Measurements from ENCODE around the gene SMAP1. TPM values are rescaled to one million over a fixed set of nuclear protein-coding genes. Genes with fewer than 3 reads are reported as not detected.
A peak's percentile ranks its signal among the peaks of the same experiment; 100 is the strongest.

SMAP1 gene
- total RNA-seq, 3 donors from 2014 or later: 21.1 to 23.2 (median 22.6) TPM

DNA sequence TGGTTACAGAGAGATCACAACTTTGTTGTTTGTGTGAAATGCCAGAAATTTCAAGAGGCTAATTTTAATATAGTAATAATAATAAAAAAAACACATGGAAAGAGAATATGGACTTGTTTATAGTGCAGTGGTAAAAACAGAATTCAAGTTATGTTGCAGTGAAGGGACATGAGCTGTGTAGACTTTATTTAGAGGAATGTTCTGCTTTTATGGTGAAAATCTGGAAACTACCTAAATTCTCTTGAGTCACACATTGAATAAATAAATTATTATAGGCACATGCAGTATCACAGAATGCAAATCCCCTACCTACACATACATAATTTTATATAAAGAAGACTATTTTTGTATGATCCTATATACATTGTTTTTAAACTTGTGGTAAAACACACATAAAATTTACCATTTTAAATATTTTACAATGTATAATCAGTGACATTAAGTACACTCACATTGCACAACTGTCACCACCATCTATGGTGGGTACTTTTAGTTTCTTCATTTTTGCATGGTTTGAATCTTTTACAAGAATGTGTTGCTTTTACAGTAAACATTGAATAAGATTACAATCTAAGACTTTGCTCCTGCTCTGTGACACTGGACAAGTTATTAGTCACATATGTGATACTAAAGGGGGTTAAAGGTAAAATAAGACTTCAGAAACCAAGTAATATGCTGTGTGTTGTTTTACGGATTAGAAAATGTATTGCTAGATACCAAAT is 181.8 kb downstream of the SMAP1 start:
- Mint-ChIP-seq H3K36me3 (ENCODE audit: insufficient read depth) (peaks cover 14% of the 10 kb centered on the region), H3K4me1 (ENCODE audit: low read depth) (peaks cover 10% of the 10 kb centered on the region), H3K4me3 (no peak overlapping the region), H3K9me3 (no peaks in the 10 kb centered on the region), H3K27me3 (ENCODE audit: low read depth) (no peaks in the 10 kb centered on the region)
- DNase-seq: no peak
- ATAC-seq: no peak

DNA sequence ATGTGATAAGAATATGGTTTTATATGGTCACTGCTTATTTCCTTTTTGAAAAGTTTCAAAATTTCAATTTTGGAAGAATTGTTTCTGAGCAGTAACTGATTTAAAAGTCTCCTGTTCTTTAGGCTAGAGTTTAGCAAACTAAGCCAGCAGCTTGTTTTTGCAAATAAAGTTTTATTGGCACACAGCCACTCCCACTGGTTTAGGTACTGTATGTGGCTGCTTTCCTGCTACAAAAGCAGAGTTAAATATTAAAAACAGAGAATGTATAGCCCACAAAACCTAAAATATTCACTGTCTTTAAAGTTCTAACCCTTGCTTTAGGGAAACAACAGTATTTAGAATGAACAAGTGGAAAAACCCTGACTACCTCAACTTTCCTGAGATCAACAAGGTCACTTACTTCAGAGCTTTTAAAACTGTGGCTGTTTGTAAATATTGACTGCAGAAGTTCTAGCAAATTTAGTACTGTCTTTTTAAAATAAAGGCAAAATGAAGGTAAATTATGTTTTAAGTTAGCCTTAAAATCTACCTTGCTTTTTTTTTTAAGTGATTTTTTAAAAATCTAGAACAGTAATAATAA is 185.1 kb downstream of the SMAP1 start:
- no peak for ATAC-seq
- peaks cover 10% of the 10 kb centered on the region for H3K36me3 Mint-ChIP-seq (ENCODE audit: insufficient read depth)
- DNase-seq: no peak
- H3K9me3 Mint-ChIP-seq: no peaks in the 10 kb centered on the region
- peaks cover 7% of the 10 kb centered on the region for H3K4me1 Mint-ChIP-seq (ENCODE audit: low read depth)
- H3K27me3 Mint-ChIP-seq (ENCODE audit: low read depth): no peaks in the 10 kb centered on the region
- H3K4me3 Mint-ChIP-seq: no peak overlapping the region

DNA sequence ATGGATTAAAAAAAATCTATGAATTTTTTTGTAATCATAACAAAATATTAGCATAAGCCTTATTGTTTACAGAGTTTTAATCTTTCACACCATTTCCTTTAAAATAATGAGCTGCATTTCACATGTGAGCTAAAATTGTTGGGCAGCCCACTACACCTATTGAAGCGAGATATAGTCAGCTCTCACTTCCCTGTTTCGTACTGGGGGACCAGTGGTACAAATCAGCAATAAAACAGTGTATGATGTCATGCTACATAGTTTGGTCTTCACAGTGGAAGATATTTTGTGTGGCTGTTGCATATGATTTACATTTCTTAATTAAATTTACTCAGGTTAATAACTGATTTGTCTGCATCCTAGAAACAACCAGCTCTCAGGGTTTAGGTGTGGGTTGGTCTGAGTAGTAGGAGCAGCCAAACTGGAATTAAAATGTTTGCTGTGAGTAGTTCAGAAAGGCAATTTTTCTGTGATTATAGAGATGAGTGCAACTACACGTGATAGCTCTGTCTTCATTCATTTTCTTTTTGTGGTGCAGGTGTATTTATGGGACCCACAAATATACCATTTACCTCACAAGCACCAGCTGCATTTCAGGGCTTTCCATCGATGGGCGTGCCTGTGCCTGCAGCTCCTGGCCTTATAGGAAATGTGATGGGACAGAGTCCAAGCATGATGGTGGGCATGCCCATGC is 189.8 kb downstream of the SMAP1 start:
- Mint-ChIP-seq H3K4me1 (ENCODE audit: low read depth) (no peaks in the 10 kb centered on the region), H3K27me3 (ENCODE audit: low read depth) (no peaks in the 10 kb centered on the region), H3K9me3 (no peaks in the 10 kb centered on the region), H3K4me3 (no peak overlapping the region), H3K36me3 (ENCODE audit: insufficient read depth) (peaks cover 21% of the 10 kb centered on the region)
- ATAC-seq: no peak
- DNase-seq: no peak

DNA sequence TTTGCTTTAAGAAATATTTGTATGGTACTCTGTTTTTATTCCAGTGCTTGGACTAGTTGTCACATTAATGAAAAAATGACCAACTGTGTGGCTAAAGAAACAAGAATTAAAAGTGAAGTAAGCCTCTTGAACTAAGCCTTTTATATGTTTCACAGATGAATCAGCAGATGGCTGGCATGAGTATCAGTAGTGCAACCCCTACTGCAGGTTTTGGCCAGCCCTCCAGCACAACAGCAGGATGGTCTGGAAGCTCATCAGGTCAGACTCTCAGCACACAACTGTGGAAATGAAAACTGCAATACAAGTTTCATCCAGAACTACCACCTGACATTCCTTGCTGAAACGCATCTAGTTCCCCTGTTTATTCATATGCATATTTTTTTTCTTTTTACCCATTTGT is 192.4 kb downstream of the SMAP1 start:
- H3K4me3 Mint-ChIP-seq: no peak overlapping the region
- ATAC-seq (no peak), DNase-seq (no peak)
- no peaks in the 10 kb centered on the region for H3K9me3 Mint-ChIP-seq
- H3K27me3 Mint-ChIP-seq (ENCODE audit: low read depth): no peaks in the 10 kb centered on the region
- H3K4me1 Mint-ChIP-seq (ENCODE audit: low read depth): peaks cover 2% of the 10 kb centered on the region
- H3K36me3 Mint-ChIP-seq (ENCODE audit: insufficient read depth): peaks cover 19% of the 10 kb centered on the region

DNA sequence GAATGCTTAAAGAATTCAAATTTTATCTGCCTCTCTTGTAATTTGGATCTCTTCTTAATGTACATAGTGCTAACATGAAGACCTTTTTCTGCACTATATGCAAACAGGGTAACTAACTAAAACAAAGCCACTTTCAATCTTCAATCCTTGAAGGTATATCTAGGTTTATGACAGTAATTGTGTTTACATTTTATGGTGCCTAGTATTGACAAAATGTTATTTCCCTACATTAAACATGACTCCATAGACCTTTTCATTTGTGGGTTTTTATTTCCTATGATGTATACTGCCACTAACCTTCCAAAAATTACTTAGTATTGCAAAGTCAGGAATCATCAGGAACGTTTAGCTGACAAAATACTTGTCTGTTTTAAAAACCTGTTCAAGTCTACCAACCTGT is 193.2 kb downstream of the SMAP1 start:
- ATAC-seq: no peak
- Mint-ChIP-seq H3K4me1 (ENCODE audit: low read depth) (peaks cover 2% of the 10 kb centered on the region), H3K27me3 (ENCODE audit: low read depth) (no peaks in the 10 kb centered on the region), H3K4me3 (no peak overlapping the region), H3K9me3 (no peaks in the 10 kb centered on the region), H3K36me3 (ENCODE audit: insufficient read depth) (peaks cover 12% of the 10 kb centered on the region)
- DNase-seq: no peak

DNA sequence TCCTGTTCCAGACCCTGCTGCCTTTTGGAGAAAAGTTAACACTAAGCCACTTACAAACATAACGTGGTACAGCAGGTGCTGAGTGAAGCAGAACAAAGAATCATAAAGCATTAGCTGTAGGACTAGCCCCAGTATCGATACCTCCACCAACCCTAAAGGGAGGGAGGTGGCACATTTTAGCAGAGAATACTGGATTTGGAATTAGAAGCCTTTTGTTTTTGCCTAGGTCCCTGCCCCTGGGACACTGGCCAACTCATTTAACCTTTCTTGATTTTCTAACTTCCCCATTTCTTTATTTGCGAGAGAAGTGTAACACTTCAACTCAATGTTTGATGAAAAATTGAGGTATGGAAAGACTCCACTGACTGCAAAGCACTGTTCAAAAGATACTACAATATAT is 195.7 kb downstream of the SMAP1 start:
- Mint-ChIP-seq H3K4me1 (ENCODE audit: low read depth) (peaks cover 2% of the 10 kb centered on the region), H3K36me3 (ENCODE audit: insufficient read depth) (peaks cover 13% of the 10 kb centered on the region), H3K27me3 (ENCODE audit: low read depth) (no peaks in the 10 kb centered on the region), H3K9me3 (peaks cover 4% of the 10 kb centered on the region), H3K4me3 (no peak overlapping the region)
- DNase-seq (no peak), ATAC-seq (no peak)

DNA sequence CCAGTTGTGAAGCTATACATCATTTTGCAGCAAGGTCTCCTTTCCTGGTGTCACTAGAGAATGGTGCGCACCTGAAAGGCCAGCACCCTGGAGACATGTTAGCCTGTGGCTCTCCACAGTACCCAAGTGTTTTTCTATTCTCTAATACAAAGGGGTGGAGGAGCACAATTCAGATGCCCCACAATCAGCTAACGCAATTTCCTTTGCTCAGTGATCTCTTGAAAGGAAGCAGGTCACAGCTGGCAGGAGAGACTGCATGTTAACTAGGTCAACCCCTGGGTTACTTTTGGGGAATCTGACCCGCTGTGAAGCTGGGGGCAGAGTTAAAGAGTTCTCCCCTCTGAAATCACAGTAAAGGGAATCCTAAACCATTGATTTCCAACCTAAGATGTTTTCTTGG is 196.7 kb downstream of the SMAP1 start:
- Mint-ChIP-seq H3K36me3 (ENCODE audit: insufficient read depth) (peaks cover 13% of the 10 kb centered on the region), H3K4me3 (no peak overlapping the region), H3K9me3 (peaks cover 4% of the 10 kb centered on the region), H3K4me1 (ENCODE audit: low read depth) (peaks cover 2% of the 10 kb centered on the region), H3K27me3 (ENCODE audit: low read depth) (no peaks in the 10 kb centered on the region)
- no peak for DNase-seq
- ATAC-seq: no peak

DNA sequence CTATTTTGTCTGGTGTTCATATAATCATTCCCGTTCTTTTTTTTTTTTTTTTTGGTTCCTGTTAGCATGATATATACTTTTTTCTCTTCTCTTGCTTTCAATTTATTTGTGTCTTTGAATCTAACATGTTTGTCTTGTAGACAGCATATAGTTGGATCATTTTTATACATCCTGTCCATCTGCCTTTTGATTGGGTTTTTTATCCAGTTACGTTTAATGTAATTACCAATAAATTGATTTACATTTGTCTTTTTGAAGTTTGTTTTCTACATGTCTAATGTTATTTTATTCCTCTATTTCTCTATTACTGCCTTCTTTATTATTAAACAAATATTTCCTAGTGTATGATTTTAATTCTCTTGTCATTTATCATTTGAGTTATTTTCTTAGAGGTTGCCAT is 204.8 kb downstream of the SMAP1 start:
- H3K4me1 Mint-ChIP-seq (ENCODE audit: low read depth): no peaks in the 10 kb centered on the region
- H3K27me3 Mint-ChIP-seq (ENCODE audit: low read depth): peaks cover 6% of the 10 kb centered on the region
- no peak for DNase-seq
- ATAC-seq: no peak
- H3K4me3 Mint-ChIP-seq: no peak overlapping the region
- peaks cover 23% of the 10 kb centered on the region for H3K9me3 Mint-ChIP-seq
- peaks cover 3% of the 10 kb centered on the region for H3K36me3 Mint-ChIP-seq (ENCODE audit: insufficient read depth)

DNA sequence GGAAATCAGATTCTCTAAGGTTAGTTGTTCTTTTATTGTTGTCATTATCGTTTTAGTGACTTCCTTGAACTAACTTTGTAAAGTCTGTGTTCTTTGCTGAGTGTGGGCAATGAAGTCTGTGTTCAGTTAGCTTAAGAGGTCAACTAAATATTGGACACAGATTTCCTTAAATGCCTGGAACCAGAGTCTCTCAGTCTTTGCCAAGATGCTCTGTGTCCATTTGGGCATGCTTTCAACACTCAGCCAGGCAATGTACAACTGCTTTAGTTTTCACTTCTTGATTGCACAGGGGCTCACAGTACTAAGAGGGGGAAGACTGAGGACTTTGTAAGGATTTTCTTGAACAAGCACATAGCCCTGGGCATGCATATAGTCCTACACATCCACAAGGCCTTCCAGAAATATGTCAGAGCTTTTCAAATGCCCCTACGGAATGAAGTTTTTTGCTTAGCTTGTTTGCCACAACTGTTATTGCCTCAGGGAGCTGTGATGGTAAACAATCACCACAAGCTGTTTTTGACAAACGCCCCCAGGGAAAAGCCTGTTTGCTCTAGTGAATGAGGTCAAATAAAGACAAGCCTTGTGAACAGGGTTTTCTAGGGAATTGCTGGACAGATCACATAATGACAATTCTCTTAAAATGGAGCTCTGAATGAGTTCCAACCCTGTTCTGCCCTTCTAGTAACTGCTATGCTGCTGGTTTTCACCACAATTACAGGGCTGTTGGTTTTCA is 206.7 kb downstream of the SMAP1 start:
- no peak for ATAC-seq
- H3K27me3 Mint-ChIP-seq (ENCODE audit: low read depth): peaks cover 7% of the 10 kb centered on the region
- DNase-seq: no peak
- no peaks in the 10 kb centered on the region for H3K4me1 Mint-ChIP-seq (ENCODE audit: low read depth)
- H3K9me3 Mint-ChIP-seq: peaks cover 23% of the 10 kb centered on the region
- peaks cover 3% of the 10 kb centered on the region for H3K36me3 Mint-ChIP-seq (ENCODE audit: insufficient read depth)
- H3K4me3 Mint-ChIP-seq: no peak overlapping the region

DNA sequence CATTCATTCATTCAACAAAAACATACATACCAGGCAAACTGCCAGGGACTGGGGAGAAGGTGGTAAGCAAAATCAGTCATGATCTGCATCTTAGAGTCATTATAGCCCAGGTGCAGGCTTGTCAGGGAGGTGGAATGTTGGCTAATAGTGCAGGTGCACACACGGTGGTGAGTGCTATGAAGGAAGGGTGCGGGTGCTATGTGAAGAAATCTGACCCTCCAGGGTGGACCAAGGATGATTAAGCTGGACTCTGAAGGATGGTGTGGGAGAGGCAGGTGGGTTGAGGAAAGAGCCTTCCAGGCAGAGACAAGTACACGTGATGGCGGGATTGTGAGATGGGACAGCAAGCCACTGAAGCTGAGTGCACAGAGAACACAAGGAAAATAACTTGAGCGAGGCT is 211.8 kb downstream of the SMAP1 start:
- Mint-ChIP-seq H3K9me3 (no peaks in the 10 kb centered on the region), H3K36me3 (ENCODE audit: insufficient read depth) (no peaks in the 10 kb centered on the region), H3K4me3 (no peak overlapping the region), H3K4me1 (ENCODE audit: low read depth) (no peaks in the 10 kb centered on the region), H3K27me3 (ENCODE audit: low read depth) (peaks cover 9% of the 10 kb centered on the region)
- DNase-seq (no peak), ATAC-seq (no peak)

DNA sequence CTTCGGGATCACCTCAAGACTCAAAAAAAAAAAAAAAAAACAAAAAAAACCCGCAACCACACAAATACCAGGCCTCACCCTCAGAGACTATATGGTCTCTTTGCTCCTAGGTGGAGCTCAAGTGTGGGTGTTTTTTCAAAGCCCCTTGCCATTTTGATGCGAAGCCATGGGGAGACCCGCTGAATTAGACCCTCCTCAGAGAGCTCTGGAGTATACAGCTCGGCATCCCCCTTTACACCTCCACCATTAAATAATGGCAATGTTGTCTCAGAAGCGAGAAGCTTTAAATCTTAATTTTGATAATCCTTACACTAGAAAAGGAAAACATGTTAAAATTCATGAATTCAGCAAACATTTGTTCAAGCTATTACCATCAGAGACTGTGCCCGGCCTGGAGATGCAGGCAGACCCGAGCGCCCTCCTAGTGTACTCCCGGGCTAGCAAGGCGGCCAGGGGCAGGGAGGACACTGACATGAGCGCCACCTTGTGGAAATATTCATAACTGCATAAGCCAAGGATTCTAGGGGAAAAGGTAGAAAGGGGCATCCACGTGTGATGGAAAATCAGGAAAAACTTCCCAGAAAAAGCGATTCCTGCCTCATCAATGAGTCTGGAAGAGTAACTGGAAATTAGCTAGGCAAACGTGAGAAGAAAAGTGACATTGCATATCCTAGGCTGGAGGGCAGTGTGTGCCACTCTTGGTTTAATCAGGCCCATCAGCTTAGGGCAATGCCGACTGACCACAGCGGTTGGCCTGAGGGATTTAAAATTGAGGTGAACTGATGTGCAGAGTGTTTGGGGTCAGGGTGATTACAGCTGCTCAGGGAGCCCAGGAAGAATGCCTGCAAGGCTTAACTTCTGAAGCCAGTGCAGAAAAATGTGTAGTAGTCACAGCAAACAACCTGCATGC is 216.6 kb downstream of the SMAP1 start:
- Mint-ChIP-seq H3K4me3 (no peak overlapping the region), H3K9me3 (no peaks in the 10 kb centered on the region), H3K36me3 (ENCODE audit: insufficient read depth) (no peaks in the 10 kb centered on the region), H3K4me1 (ENCODE audit: low read depth) (no peaks in the 10 kb centered on the region), H3K27me3 (ENCODE audit: low read depth) (peaks cover 8% of the 10 kb centered on the region)
- DNase-seq (peak; percentile 40), ATAC-seq (peak; percentile 79 to 85)

DNA sequence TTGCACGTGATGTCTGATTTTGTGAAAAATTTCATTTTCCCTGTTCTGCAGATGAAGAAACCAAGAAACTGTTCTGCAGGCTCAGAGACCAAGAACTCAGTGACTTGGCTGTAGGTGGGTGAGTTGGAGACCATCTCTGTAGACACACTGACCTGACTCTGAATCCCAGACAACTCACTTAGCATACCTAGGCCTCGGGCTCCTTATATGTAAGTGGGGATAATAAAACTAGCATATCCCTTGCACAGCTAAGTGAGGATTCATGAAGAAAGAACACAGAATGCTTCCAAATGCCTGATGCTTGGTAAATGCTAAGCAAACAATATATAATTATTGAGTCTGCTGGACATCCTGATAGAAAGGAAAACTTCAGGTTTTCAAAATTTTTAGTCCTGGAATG is 218.4 kb downstream of the SMAP1 start:
- Mint-ChIP-seq H3K4me1 (ENCODE audit: low read depth) (no peaks in the 10 kb centered on the region), H3K4me3 (no peak overlapping the region), H3K36me3 (ENCODE audit: insufficient read depth) (no peaks in the 10 kb centered on the region), H3K27me3 (ENCODE audit: low read depth) (peaks cover 9% of the 10 kb centered on the region), H3K9me3 (no peaks in the 10 kb centered on the region)
- no peak for ATAC-seq
- no peak for DNase-seq

DNA sequence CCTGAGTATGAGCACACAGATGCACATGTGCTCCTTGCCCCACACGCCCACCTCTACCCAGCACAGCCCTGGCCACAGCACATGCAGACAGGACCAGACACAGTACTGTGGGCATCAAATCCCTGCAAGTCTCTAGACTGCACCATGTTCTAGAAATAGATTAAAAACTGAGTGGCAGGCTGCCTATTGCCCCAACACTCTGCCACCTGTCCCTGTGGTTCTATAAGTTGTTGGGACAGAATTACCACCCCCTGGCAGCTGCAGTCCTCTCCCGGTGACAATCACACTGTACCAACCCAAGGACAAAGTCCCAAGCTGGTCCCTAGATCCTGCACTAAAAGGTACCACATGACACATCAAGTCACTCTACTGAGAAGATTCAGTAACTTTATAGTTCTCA is 219.0 kb downstream of the SMAP1 start:
- H3K4me3 Mint-ChIP-seq: no peak overlapping the region
- H3K4me1 Mint-ChIP-seq (ENCODE audit: low read depth): no peaks in the 10 kb centered on the region
- H3K27me3 Mint-ChIP-seq (ENCODE audit: low read depth): peaks cover 9% of the 10 kb centered on the region
- DNase-seq (no peak), ATAC-seq (no peak)
- no peaks in the 10 kb centered on the region for H3K9me3 Mint-ChIP-seq
- no peaks in the 10 kb centered on the region for H3K36me3 Mint-ChIP-seq (ENCODE audit: insufficient read depth)

DNA sequence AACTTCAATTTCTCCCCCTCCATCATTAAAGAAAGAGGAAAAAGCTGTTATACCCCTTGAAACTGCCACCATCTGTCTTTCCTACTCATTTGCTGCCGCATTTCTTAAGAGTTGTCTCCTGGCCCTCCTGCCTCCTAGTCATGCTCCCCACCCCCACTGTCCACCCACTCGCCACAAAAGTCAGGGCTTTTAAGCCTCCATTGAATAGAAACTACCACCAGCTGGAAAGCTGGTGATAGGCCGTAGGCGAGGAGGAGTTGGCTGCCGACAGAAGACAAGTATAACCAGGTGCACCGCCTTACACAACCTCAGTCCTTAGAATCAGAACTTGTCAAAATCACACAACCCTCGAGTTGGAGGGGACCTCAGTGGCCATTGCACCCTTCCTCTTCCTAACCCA is 221.6 kb downstream of the SMAP1 start:
- peaks cover 13% of the 10 kb centered on the region for H3K27me3 Mint-ChIP-seq (ENCODE audit: low read depth)
- DNase-seq: no peak
- H3K9me3 Mint-ChIP-seq: no peaks in the 10 kb centered on the region
- no peaks in the 10 kb centered on the region for H3K36me3 Mint-ChIP-seq (ENCODE audit: insufficient read depth)
- no peaks in the 10 kb centered on the region for H3K4me1 Mint-ChIP-seq (ENCODE audit: low read depth)
- H3K4me3 Mint-ChIP-seq: no peak overlapping the region
- no peak for ATAC-seq
